COR-L47 (cell line): ENCODE data around the gene JPH4.

ENCODE experiments used
- DNase-seq: peaks from one replicate; lab custom pipeline; 2025; lab: John Stamatoyannopoulos, UW

The JPH4 gene

GRCh38 chr14:23579311-23579630 is 681 bp upstream of the JPH4 start:
- DNase-seq: no peak

GRCh38 chr14:23577710-23578392 is 739 bp downstream of the JPH4 start:
- no peak for DNase-seq

GRCh38 chr14:23577004-23577681 is 1.4 kb downstream of the JPH4 start:
- DNase-seq: no peak

- peak; percentile 87 for DNase-seq
Measured at GRCh38 chr14:23573384-23574015, 5.1 kb downstream of the JPH4 start.

- DNase-seq: no peak
Measured at GRCh38 chr14:23572836-23573235, 5.8 kb downstream of the JPH4 start.

GRCh38 chr14:23572524-23572828 is 6.1 kb downstream of the JPH4 start:
- no peak for DNase-seq

GRCh38 chr14:23571701-23572523 is 6.7 kb downstream of the JPH4 start:
- DNase-seq: no peak

- DNase-seq: no peak
Measured at GRCh38 chr14:23570806-23571483, 7.6 kb downstream of the JPH4 start.

GRCh38 chr14:23569443-23570151 is 9.0 kb downstream of the JPH4 start:
- peak; percentile 66 for DNase-seq

- DNase-seq: no peak
Measured at GRCh38 chr14:23568600-23569331, 9.8 kb downstream of the JPH4 start.

GRCh38 chr14:23568021-23568599 is 10.5 kb downstream of the JPH4 start:
- no peak for DNase-seq

- DNase-seq: peak; percentile 81
Measured at GRCh38 chr14:23567186-23568020, 11.2 kb downstream of the JPH4 start, which contains the start of gene AP1G2. AP1G2 (minus strand) TSS chr14:23567791; CDS start chr14:23567314, 477 bp downstream.

GRCh38 chr14:23566778-23567185 is 11.8 kb downstream of the JPH4 start:
- no peak for DNase-seq

- no peak for DNase-seq
Measured at GRCh38 chr14:23566112-23566777, 12.3 kb downstream of the JPH4 start.

GRCh38 chr14:23565626-23566025 is 13.0 kb downstream of the JPH4 start:
- DNase-seq: no peak

GRCh38 chr14:23564876-23565275 is 13.7 kb downstream of the JPH4 start:
- no peak for DNase-seq

- no peak for DNase-seq
Measured at GRCh38 chr14:23564181-23564812, 14.3 kb downstream of the JPH4 start.

- no peak for DNase-seq
Measured at GRCh38 chr14:23563473-23564180, 15.0 kb downstream of the JPH4 start.
